AG04450 (cell line): Measurements from ENCODE around the gene ANXA6. TPM values are rescaled to one million over a fixed set of nuclear protein-coding genes. Genes with fewer than 3 reads are reported as not detected.

Source experiments
- CTCF ChIA-PET: fragments of 300-600, 350-600 bp; formaldehyde crosslinking; extraction: SDS; loops from one replicate; lab custom pipeline; 2022; ENCODE audit warnings: antibody characterized with exemption, inconsistent platforms; lab: Charles Lee
- POLR2A ChIA-PET: fragments of 350-600 bp; formaldehyde crosslinking; extraction: SDS; loops from one replicate; lab custom pipeline; 2021; ENCODE audit warnings: antibody characterized with exemption, inconsistent platforms; lab: Yijun Ruan, JAX
- DNase-seq: peaks from one replicate; pipeline ENCODE4 v3.0.0-alpha.2; 2011; ENCODE audit warnings: low read depth, low spot score
- H3K27ac ChIP-seq: one replicate; pipeline ENCODE4 v1.5.1; 2012; ENCODE audit warnings: low read depth, low read length, control low read depth
- H3K27me3 ChIP-seq: one replicate; pipeline ENCODE4 v1.6.0; 2012; ENCODE audit warnings: low read length; ENCODE audit not compliant: control insufficient read depth, insufficient read depth
- H3K4me3 ChIP-seq: 2 replicates; pipeline ENCODE4 v1.5.1; 2011; ENCODE audit warnings: mild to moderate bottlenecking, low read depth, low read length, control low read depth
- H3K9me3 ChIP-seq: 2 replicates; pipeline ENCODE4 v1.5.1; 2012; ENCODE audit warnings: low read length; ENCODE audit not compliant: control insufficient read depth, insufficient read depth
- CTCF ChIP-seq: IDR thresholded peaks from 2 replicates; pipeline ENCODE4 v1.5.1; 2011; ENCODE audit warnings: low read depth, low read length, control low read depth, inconsistent platforms
- polyA plus RNA-seq: library from polyadenylated mRNA; depleted of rRNA; stranded (reverse); fragments of >200 nt; gene quantifications from 2 replicates; pipeline ENCODE4 v1.2.3, GENCODE V29; 2011

ANXA6 gene
- polyA plus RNA-seq, 1 experiment = 502 TPM

GRCh38 chr5:151098768-151099121, 58.8 kb downstream of the ANXA6 start:
- no peak for DNase-seq
- ChIA-PET POLR2A (no interaction called here), CTCF (interaction anchor here (1.0 to 7.0 kb wide), 5 partner anchors 16 to 96 kb away, joined by 5 to 37 read pairs (median 8); no protein-coding TSS in a partner anchor)
- H3K27ac ChIP-seq = no peak overlapping the region
- no peak for TF ChIP-seq CTCF
- no peaks in the 10 kb centered on the region for H3K9me3 ChIP-seq
- no peak overlapping the region for H3K4me3 ChIP-seq
- no peaks in the 10 kb centered on the region for H3K27me3 ChIP-seq

- ChIA-PET CTCF (interaction anchor here (1.0 to 7.0 kb wide), 5 partner anchors 17 to 96 kb away, joined by 5 to 37 read pairs (median 8); no protein-coding TSS in a partner anchor), POLR2A (no interaction called here)
- H3K9me3 ChIP-seq = no peaks in the 10 kb centered on the region
- no peak overlapping the region for H3K27ac ChIP-seq
- no peak for DNase-seq
- TF ChIP-seq CTCF = no peak
- H3K27me3 ChIP-seq = no peaks in the 10 kb centered on the region
- no peak overlapping the region for H3K4me3 ChIP-seq
These were observed 59.5 kb downstream of the ANXA6 start for GRCh38 chr5:151097820-151098767.

- DNase-seq = no peak
- TF ChIP-seq CTCF = no peak
- POLR2A ChIA-PET = no interaction called here
- Histone ChIP-seq H3K4me3 (no peak overlapping the region), H3K27ac (no peak overlapping the region), H3K9me3 (no peaks in the 10 kb centered on the region), H3K27me3 (no peaks in the 10 kb centered on the region)
- CTCF ChIA-PET = interaction anchor here (1.2 to 7.0 kb wide), 2 partner anchors 18 to 45 kb away, joined by 6 to 37 read pairs; no protein-coding TSS in a partner anchor
These were observed 60.5 kb downstream of the ANXA6 start for GRCh38 chr5:151097061-151097460.

- ChIA-PET CTCF (interaction anchor here (1.2 to 7.0 kb wide), 3 partner anchors 19 to 47 kb away, joined by 3 to 37 read pairs (median 6); no protein-coding TSS in a partner anchor), POLR2A (no interaction called here)
- H3K27ac ChIP-seq = peak overlapping the region; percentile 52
- H3K9me3 ChIP-seq = no peaks in the 10 kb centered on the region
- no peaks in the 10 kb centered on the region for H3K27me3 ChIP-seq
- no peak for DNase-seq
- TF ChIP-seq CTCF = no peak
- no peak overlapping the region for H3K4me3 ChIP-seq
These were observed 61.6 kb downstream of the ANXA6 start for GRCh38 chr5:151096001-151096373.
